GM23338 (cell line): ENCODE data around the gene MAPK1. TPM values are rescaled to one million over a fixed set of nuclear protein-coding genes. Genes with fewer than 3 reads are reported as not detected.

ENCODE experiments used
- ATAC-seq: fragments of 200-7000 bp; cut with Tn5 transposase; 3 replicates; pipeline ENCODE4 v1.9.1; 2020
- DNase-seq: peaks from one replicate; pipeline ENCODE4 v3.0.0-alpha.2; 2015; ENCODE audit warnings: low spot score
- H2AFZ ChIP-seq: fragments of 200-600 bp; sonication (generic); 2 replicates; pipeline ENCODE4 v1.8.0; 2016; ENCODE audit warnings: antibody characterized with exemption, mild to moderate bottlenecking, moderate library complexity
- H3F3A ChIP-seq: fragments of 200-600 bp; sonication (generic); replicated peaks from 2 replicates; pipeline ENCODE4 v1.8.0; 2017; ENCODE audit warnings: antibody characterized with exemption, mixed run types, low read depth
- H3K27ac ChIP-seq: fragments of 200-600 bp; sonication (generic); 2 replicates; pipeline ENCODE4 v1.6.1; 2016; ENCODE audit warnings: low read depth
- H3K27me3 ChIP-seq: fragments of 200-600 bp; sonication (generic); 2 replicates; pipeline ENCODE4 v1.8.0; 2016; ENCODE audit warnings: mild to moderate bottlenecking, mixed run types, moderate library complexity; ENCODE audit not compliant: insufficient read depth
- H3K36me3 ChIP-seq: fragments of 200-600 bp; sonication (generic); 2 replicates; pipeline ENCODE4 v1.8.0; 2016; ENCODE audit warnings: mild to moderate bottlenecking; ENCODE audit not compliant: insufficient read depth
- H3K4me1 ChIP-seq: fragments of 200-600 bp; sonication (generic); 2 replicates; pipeline ENCODE4 v1.8.0; 2016; ENCODE audit warnings: mild to moderate bottlenecking, moderate library complexity; ENCODE audit not compliant: insufficient read depth
- H3K4me2 ChIP-seq: fragments of 200-600 bp; sonication (generic); 2 replicates; pipeline ENCODE4 v1.7.1; 2017; ENCODE audit warnings: mixed run types
- H3K4me3 ChIP-seq: fragments of 200-600 bp; sonication (generic); 2 replicates; pipeline ENCODE4 v1.6.1; 2016; ENCODE audit warnings: mixed run types
- H3K79me2 ChIP-seq: fragments of 200-600 bp; sonication (generic); replicated peaks from 2 replicates; pipeline ENCODE4 v1.8.0; 2017; ENCODE audit warnings: mild to moderate bottlenecking; ENCODE audit not compliant: insufficient read depth
- H3K9me2 ChIP-seq: fragments of 200-600 bp; sonication (generic); 2 replicates; pipeline ENCODE4 v1.8.0; 2017; ENCODE audit not compliant: insufficient read depth
- H4K20me1 ChIP-seq: fragments of 200-600 bp; sonication (generic); replicated peaks from 2 replicates; pipeline ENCODE4 v1.8.0; 2017; ENCODE audit warnings: mild to moderate bottlenecking; ENCODE audit not compliant: insufficient read depth
- H3K27ac Mint-ChIP-seq: 2 replicates; pipeline ENCODE4 v1.8.0; 2020; ENCODE audit warnings: inconsistent platforms, mild to moderate bottlenecking, moderate library complexity, mixed read lengths
- H3K27me3 Mint-ChIP-seq: 3 replicates; pipeline ENCODE4 v1.8.0; 2022; ENCODE audit warnings: low read depth, mild to moderate bottlenecking, moderate library complexity, mixed read lengths, inconsistent platforms; ENCODE audit not compliant: insufficient read depth, poor library complexity
- H3K36me3 Mint-ChIP-seq: 3 replicates; pipeline ENCODE4 v1.8.0; 2021; ENCODE audit warnings: low read depth, mild to moderate bottlenecking, inconsistent platforms, moderate library complexity, mixed read lengths
- H3K4me1 Mint-ChIP-seq: 3 replicates; pipeline ENCODE4 v1.8.0; 2020; ENCODE audit warnings: mild to moderate bottlenecking, inconsistent platforms, mixed read lengths
- H3K4me3 Mint-ChIP-seq: 3 replicates; pipeline ENCODE4 v1.8.0; 2021; ENCODE audit warnings: moderate library complexity, mild to moderate bottlenecking, inconsistent platforms, mixed read lengths
- H3K9me3 Mint-ChIP-seq: 3 replicates; pipeline ENCODE4 v1.8.0; 2020; ENCODE audit warnings: moderate library complexity, mild to moderate bottlenecking, inconsistent platforms, mixed read lengths
- CREB1 ChIP-seq: fragments of 250-450 bp; sonication (Bioruptor Pico); IDR thresholded peaks from 2 replicates; pipeline ENCODE4 v1.5.0; 2020; ENCODE audit warnings: low read depth, mild to moderate bottlenecking, moderate library complexity
- EZH2 ChIP-seq: fragments of 200-600 bp; sonication (generic); IDR thresholded peaks from one replicate; pipeline ENCODE4 v1.8.0; 2017; ENCODE audit warnings: antibody characterized with exemption, mild to moderate bottlenecking, low read depth; ENCODE audit not compliant: unreplicated experiment
- EZH2phosphoT487 ChIP-seq: fragments of 200-600 bp; sonication (generic); IDR thresholded peaks from one replicate; pipeline ENCODE4 v1.8.1; 2018; ENCODE audit warnings: antibody characterized with exemption; ENCODE audit not compliant: unreplicated experiment
- JUNB ChIP-seq: IDR thresholded peaks from one replicate; pipeline ENCODE4 v1.6.1; 2016; ENCODE audit warnings: antibody characterized with exemption; ENCODE audit not compliant: unreplicated experiment
- ZNF114 ChIP-seq: fragments of 250-450 bp; sonication (Bioruptor Pico); IDR thresholded peaks from 2 replicates; pipeline ENCODE4 v1.5.0; 2020; ENCODE audit warnings: mild to moderate bottlenecking, moderate library complexity
- ZNF331 ChIP-seq: fragments of 250-450 bp; sonication (Bioruptor Pico); IDR thresholded peaks from 2 replicates; pipeline ENCODE4 v1.5.0; 2020; ENCODE audit warnings: low read depth, mild to moderate bottlenecking, moderate library complexity
- ZNF462 ChIP-seq: fragments of 250-450 bp; sonication (Bioruptor Pico); IDR thresholded peaks from 2 replicates; pipeline ENCODE4 v1.5.0; 2020; ENCODE audit warnings: mild to moderate bottlenecking, moderate library complexity
- polyA plus RNA-seq: library from polyadenylated mRNA; unstranded; fragments of >200 nt; fragmentation: Nextera tagmentation; extraction: Ambion mirVana; gene quantifications from 2 replicates; pipeline ENCODE4 v1.2.1, GENCODE V29; 2016
- total RNA-seq: library from RNA; depleted of rRNA; stranded (reverse); fragments of >200 nt; shearing (Covaris generic); gene quantifications from 2 replicates; pipeline ENCODE4 v1.2.3, GENCODE V29; 2014

MAPK1 gene
- total and polyA plus RNA-seq, 2 experiments from 2014 or later, result 17.4 to 77.5 TPM

DNA sequence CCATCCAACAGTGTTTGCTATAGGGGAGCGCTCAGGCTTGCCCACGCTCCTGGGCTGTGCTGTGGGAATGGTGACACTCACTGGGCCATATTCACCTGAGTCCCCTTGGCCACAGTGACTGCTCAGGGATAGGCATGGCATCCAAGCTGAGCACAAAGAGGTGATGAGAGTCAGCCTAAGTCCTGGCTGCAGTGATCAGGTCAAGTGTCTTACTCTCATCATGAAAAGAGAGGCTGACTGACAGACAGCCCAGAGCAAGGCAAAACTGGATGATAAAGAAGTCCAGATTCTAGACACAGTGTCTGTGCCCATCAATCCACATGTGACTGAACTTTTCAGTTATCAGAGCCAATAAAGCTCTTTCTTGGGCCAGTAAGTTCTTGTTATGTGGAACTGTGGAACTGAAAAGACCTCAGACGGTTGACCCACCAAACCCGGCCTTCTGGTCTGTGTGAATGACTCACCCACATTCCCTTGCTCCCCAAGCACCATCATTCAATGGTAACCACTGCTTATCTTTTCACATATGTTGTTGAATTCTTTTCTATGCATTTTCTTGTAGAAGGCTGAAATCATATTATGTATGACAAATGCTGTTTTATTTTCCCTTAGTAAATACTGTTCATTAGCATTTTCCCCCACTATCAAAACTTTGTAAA is 88.6 kb downstream of the MAPK1 start (continued):
- TF ChIP-seq ZNF462 (CRISPR knock-in tag), result no peak

DNA sequence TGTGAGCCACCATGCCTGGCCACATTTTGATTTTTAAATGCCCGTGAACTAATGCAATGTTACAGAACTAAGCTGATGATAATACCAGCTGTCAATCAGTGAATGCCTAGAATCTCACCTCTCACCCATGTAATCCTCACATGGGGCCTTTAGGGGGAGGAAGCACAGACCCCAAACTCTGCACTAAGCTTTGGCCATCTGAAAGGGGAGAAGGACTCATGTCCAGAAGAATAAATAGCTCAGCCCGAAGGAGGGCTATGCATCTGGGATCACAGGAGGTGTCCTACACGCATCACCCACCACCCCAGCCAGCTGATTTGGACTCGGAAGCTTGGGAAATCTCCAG is 95.8 kb downstream of the MAPK1 start:
- Mint-ChIP-seq H3K4me1 (no peaks in the 10 kb centered on the region), H3K27ac (no peak overlapping the region), H3K27me3 (peaks cover 2% of the 10 kb centered on the region), H3K36me3 (peaks cover 72% of the 10 kb centered on the region), H3K9me3 (no peaks in the 10 kb centered on the region), H3K4me3 (no peak overlapping the region)
- Histone ChIP-seq H3F3A (no peaks in the 10 kb centered on the region), H3K27ac (no peak overlapping the region), H2AFZ (no peak overlapping the region), H3K4me2 (no peak overlapping the region), H3K27me3 (no peaks in the 10 kb centered on the region), H4K20me1 (peaks cover 6% of the 10 kb centered on the region), H3K4me1 (no peaks in the 10 kb centered on the region), H3K79me2 (no peaks in the 10 kb centered on the region), H3K36me3 (peaks cover 30% of the 10 kb centered on the region), H3K4me3 (no peak overlapping the region), H3K9me2 (no peaks in the 10 kb centered on the region)
- TF ChIP-seq ZNF331 (CRISPR knock-in tag) (no peak), EZH2phosphoT487 (no peak), ZNF462 (CRISPR knock-in tag) (no peak), ZNF114 (CRISPR knock-in tag) (no peak), EZH2 (no peak), CREB1 (CRISPR knock-in tag) (no peak), JUNB (no peak)
- ATAC-seq (no peak), DNase-seq (no peak)
